ENCODE results near the gene HMGCS2.

The HMGCS2 gene

GRCh38 chr1:119771770-119772169, 3.1 kb upstream of the HMGCS2 start:
- Histone ChIP-seq H3K4me3 (ENCODE audit: insufficient read depth, low read length, poor library complexity, severe bottlenecking) (no peak overlapping the region), H3K9ac (ENCODE audit: low read length) (no peak overlapping the region), H3K9me3 (ENCODE audit: insufficient read depth, low read length) (no peaks in the 10 kb centered on the region), H3K27me3 (ENCODE audit: low read length) (no peaks in the 10 kb centered on the region), H2AFZ (ENCODE audit: low read depth, low read length, severe bottlenecking) (no peak overlapping the region), H3K27ac (ENCODE audit: low read depth, low read length) (no peak overlapping the region), H3K4me2 (ENCODE audit: low read depth, low read length, poor library complexity, severe bottlenecking) (no peak overlapping the region), H3K9me2 (replicated peaks; ENCODE audit: insufficient read depth, low read length) (no peaks in the 10 kb centered on the region), H3F3A (ENCODE audit: insufficient read depth) (no peaks in the 10 kb centered on the region), H4K20me1 (ENCODE audit: low read depth, low read length) (no peaks in the 10 kb centered on the region), H3K79me2 (ENCODE audit: insufficient read depth, low read length) (no peaks in the 10 kb centered on the region), H3K36me3 (ENCODE audit: low read length) (no peaks in the 10 kb centered on the region)
- no peak for TF ChIP-seq EZH2phosphoT487 (conservative IDR thresholded peaks at IDR 0.05; ENCODE audit: low read length)
- TF ChIP-seq CTCF (IDR thresholded peaks at IDR 0.05; ENCODE audit: insufficient read depth, low read length, poor library complexity, severe bottlenecking) = no peak

- no peaks in the 10 kb centered on the region for H3K79me2 ChIP-seq (ENCODE audit: insufficient read depth, low read length)
- TF ChIP-seq CTCF (IDR thresholded peaks at IDR 0.05; ENCODE audit: insufficient read depth, low read length, poor library complexity, severe bottlenecking) (no peak), EZH2phosphoT487 (conservative IDR thresholded peaks at IDR 0.05; ENCODE audit: low read length) (no peak)
- no peaks in the 10 kb centered on the region for H3K9me2 ChIP-seq (replicated peaks; ENCODE audit: insufficient read depth, low read length)
- H3K9ac ChIP-seq (ENCODE audit: low read length) = no peak overlapping the region
- no peaks in the 10 kb centered on the region for H3F3A ChIP-seq (ENCODE audit: insufficient read depth)
- H3K27ac ChIP-seq (ENCODE audit: low read depth, low read length) = no peak overlapping the region
- H3K36me3 ChIP-seq (ENCODE audit: low read length) = no peaks in the 10 kb centered on the region
- no peak overlapping the region for H2AFZ ChIP-seq (ENCODE audit: low read depth, low read length, severe bottlenecking)
- no peaks in the 10 kb centered on the region for H3K9me3 ChIP-seq (ENCODE audit: insufficient read depth, low read length)
- no peak overlapping the region for H3K4me2 ChIP-seq (ENCODE audit: low read depth, low read length, poor library complexity, severe bottlenecking)
- H4K20me1 ChIP-seq (ENCODE audit: low read depth, low read length) = no peaks in the 10 kb centered on the region
- no peak overlapping the region for H3K4me3 ChIP-seq (ENCODE audit: insufficient read depth, low read length, poor library complexity, severe bottlenecking)
- H3K27me3 ChIP-seq (ENCODE audit: low read length) = no peaks in the 10 kb centered on the region
These were observed 2.3 kb upstream of the HMGCS2 start for GRCh38 chr1:119771016-119771415.

GRCh38 chr1:119767486-119767885, 1.2 kb downstream of the HMGCS2 start:
- Histone ChIP-seq H3K9ac (ENCODE audit: low read length) (no peak overlapping the region), H3K4me2 (ENCODE audit: low read depth, low read length, poor library complexity, severe bottlenecking) (no peak overlapping the region), H4K20me1 (ENCODE audit: low read depth, low read length) (no peaks in the 10 kb centered on the region), H3F3A (ENCODE audit: insufficient read depth) (no peaks in the 10 kb centered on the region), H3K36me3 (ENCODE audit: low read length) (no peaks in the 10 kb centered on the region), H3K27me3 (ENCODE audit: low read length) (no peaks in the 10 kb centered on the region), H3K79me2 (ENCODE audit: insufficient read depth, low read length) (no peaks in the 10 kb centered on the region), H3K9me2 (replicated peaks; ENCODE audit: insufficient read depth, low read length) (no peaks in the 10 kb centered on the region), H3K27ac (ENCODE audit: low read depth, low read length) (no peak overlapping the region), H3K4me3 (ENCODE audit: insufficient read depth, low read length, poor library complexity, severe bottlenecking) (no peak overlapping the region), H3K9me3 (ENCODE audit: insufficient read depth, low read length) (no peaks in the 10 kb centered on the region), H2AFZ (ENCODE audit: low read depth, low read length, severe bottlenecking) (no peak overlapping the region)
- TF ChIP-seq EZH2phosphoT487 (conservative IDR thresholded peaks at IDR 0.05; ENCODE audit: low read length) (no peak), CTCF (IDR thresholded peaks at IDR 0.05; ENCODE audit: insufficient read depth, low read length, poor library complexity, severe bottlenecking) (no peak)
